ENCODE data around the gene INPP5D. TPM values are rescaled to one million over a fixed set of nuclear protein-coding genes. Genes with fewer than 3 reads are reported as not detected.

INPP5D gene
- total RNA-seq, 1 donor from 2014 or later = 14.7 TPM

GRCh38 chr2:233252227-233252626 lies 192.1 kb downstream of the INPP5D start:
- Histone ChIP-seq H3K79me2 (ENCODE audit: insufficient read depth, low read length) (peaks cover 51% of the 10 kb centered on the region), H3K27me3 (ENCODE audit: insufficient read depth, low read length) (no peaks in the 10 kb centered on the region), H3K27ac (ENCODE audit: low read depth, low read length) (peak overlapping the region; percentile 69), H4K20me1 (ENCODE audit: insufficient read depth, low read length) (peaks cover 41% of the 10 kb centered on the region), H3K4me2 (ENCODE audit: low read length) (peak overlapping the region; percentile 89), H3K9me3 (ENCODE audit: insufficient read depth, low read depth, low read length) (no peaks in the 10 kb centered on the region), H3K9ac (ENCODE audit: low read length) (peak overlapping the region; percentile 84), H3K36me3 (ENCODE audit: insufficient read depth, low read length) (peaks cover 11% of the 10 kb centered on the region), H3K4me3 (ENCODE audit: insufficient read depth, low read depth, low read length) (peak overlapping the region; percentile 86), H3K4me1 (ENCODE audit: insufficient read depth, low read length) (peaks cover 11% of the 10 kb centered on the region), H2AFZ (ENCODE audit: low read depth, low read length) (peak overlapping the region; percentile 96)
- TF ChIP-seq, protein P1, sequence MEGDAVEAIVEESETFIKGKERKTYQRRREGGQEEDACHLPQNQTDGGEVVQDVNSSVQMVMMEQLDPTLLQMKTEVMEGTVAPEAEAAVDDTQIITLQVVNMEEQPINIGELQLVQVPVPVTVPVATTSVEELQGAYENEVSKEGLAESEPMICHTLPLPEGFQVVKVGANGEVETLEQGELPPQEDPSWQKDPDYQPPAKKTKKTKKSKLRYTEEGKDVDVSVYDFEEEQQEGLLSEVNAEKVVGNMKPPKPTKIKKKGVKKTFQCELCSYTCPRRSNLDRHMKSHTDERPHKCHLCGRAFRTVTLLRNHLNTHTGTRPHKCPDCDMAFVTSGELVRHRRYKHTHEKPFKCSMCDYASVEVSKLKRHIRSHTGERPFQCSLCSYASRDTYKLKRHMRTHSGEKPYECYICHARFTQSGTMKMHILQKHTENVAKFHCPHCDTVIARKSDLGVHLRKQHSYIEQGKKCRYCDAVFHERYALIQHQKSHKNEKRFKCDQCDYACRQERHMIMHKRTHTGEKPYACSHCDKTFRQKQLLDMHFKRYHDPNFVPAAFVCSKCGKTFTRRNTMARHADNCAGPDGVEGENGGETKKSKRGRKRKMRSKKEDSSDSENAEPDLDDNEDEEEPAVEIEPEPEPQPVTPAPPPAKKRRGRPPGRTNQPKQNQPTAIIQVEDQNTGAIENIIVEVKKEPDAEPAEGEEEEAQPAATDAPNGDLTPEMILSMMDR (IDR thresholded peaks at IDR 0.05; ENCODE audit: insufficient read depth, low read depth, low read length) = no peak
- TF ChIP-seq EZH2 (IDR thresholded peaks at IDR 0.05; ENCODE audit: insufficient read depth, low read length) = no peak
- FAIRE-seq = no peak
- peak overlapping the region; percentile 54 for H3K27ac Mint-ChIP-seq (ENCODE audit: unreplicated experiment)
- DNase-seq (ENCODE audit: low read depth) = no peak
- no peaks in the 10 kb centered on the region for H3K9me3 Mint-ChIP-seq (ENCODE audit: unreplicated experiment)
- H3K4me1 Mint-ChIP-seq (ENCODE audit: low read depth, unreplicated experiment) = peaks cover 24% of the 10 kb centered on the region
- peak overlapping the region; percentile 97 for H3K4me3 Mint-ChIP-seq (ENCODE audit: unreplicated experiment)
- H3K36me3 Mint-ChIP-seq (ENCODE audit: low read depth, unreplicated experiment) = no peaks in the 10 kb centered on the region
- H3K27me3 Mint-ChIP-seq (ENCODE audit: low read depth, unreplicated experiment) = no peaks in the 10 kb centered on the region

- Histone ChIP-seq H3K9me3 (ENCODE audit: insufficient read depth, low read depth, low read length) (no peaks in the 10 kb centered on the region), H3K27ac (ENCODE audit: low read depth, low read length) (no peak overlapping the region), H4K20me1 (ENCODE audit: insufficient read depth, low read length) (peaks cover 61% of the 10 kb centered on the region), H3K27me3 (ENCODE audit: insufficient read depth, low read length) (no peaks in the 10 kb centered on the region), H3K9ac (ENCODE audit: low read length) (no peak overlapping the region), H3K79me2 (ENCODE audit: insufficient read depth, low read length) (peaks cover 70% of the 10 kb centered on the region), H3K4me3 (ENCODE audit: insufficient read depth, low read depth, low read length) (no peak overlapping the region), H2AFZ (ENCODE audit: low read depth, low read length) (no peak overlapping the region), H3K4me1 (ENCODE audit: insufficient read depth, low read length) (peaks cover 11% of the 10 kb centered on the region), H3K36me3 (ENCODE audit: insufficient read depth, low read length) (peaks cover 24% of the 10 kb centered on the region), H3K4me2 (ENCODE audit: low read length) (no peak overlapping the region)
- Mint-ChIP-seq H3K27ac (ENCODE audit: unreplicated experiment) (peak overlapping the region; percentile 20), H3K36me3 (ENCODE audit: low read depth, unreplicated experiment) (peaks cover 2% of the 10 kb centered on the region), H3K4me3 (ENCODE audit: unreplicated experiment) (peak overlapping the region; percentile 9), H3K9me3 (ENCODE audit: unreplicated experiment) (no peaks in the 10 kb centered on the region), H3K4me1 (ENCODE audit: low read depth, unreplicated experiment) (peaks cover 29% of the 10 kb centered on the region), H3K27me3 (ENCODE audit: low read depth, unreplicated experiment) (no peaks in the 10 kb centered on the region)
- FAIRE-seq = no peak
- no peak for DNase-seq (ENCODE audit: low read depth)
- TF ChIP-seq, protein P1 (IDR thresholded peaks at IDR 0.05; ENCODE audit: insufficient read depth, low read depth, low read length) = no peak
- TF ChIP-seq EZH2 (IDR thresholded peaks at IDR 0.05; ENCODE audit: insufficient read depth, low read length) = no peak
Measured at GRCh38 chr2:233255151-233255550, 195.0 kb downstream of the INPP5D start.

DNA sequence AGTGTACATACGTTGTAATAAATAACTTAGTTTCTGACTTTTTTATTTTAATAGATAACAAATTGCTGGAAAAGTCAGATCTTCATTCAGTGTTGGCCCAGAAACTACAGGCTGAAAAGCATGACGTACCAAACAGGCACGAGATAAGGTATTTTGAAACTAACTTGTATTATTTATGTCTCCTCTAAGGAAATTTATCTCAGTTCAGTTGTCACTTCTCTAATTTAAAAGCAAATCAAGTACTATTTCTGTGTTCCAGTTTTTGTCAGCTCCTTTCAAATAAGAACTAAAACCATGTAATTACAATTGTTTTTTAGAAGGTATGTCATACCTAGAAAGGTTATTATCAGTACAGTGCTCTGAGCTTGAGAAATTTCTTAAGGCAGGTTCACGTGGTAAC lies 195.9 kb downstream of the INPP5D start:
- Histone ChIP-seq H3K36me3 (ENCODE audit: insufficient read depth, low read length) (peaks cover 30% of the 10 kb centered on the region), H3K27me3 (ENCODE audit: insufficient read depth, low read length) (no peaks in the 10 kb centered on the region), H4K20me1 (ENCODE audit: insufficient read depth, low read length) (peaks cover 68% of the 10 kb centered on the region), H3K4me1 (ENCODE audit: insufficient read depth, low read length) (peaks cover 11% of the 10 kb centered on the region), H3K9ac (ENCODE audit: low read length) (no peak overlapping the region), H3K4me3 (ENCODE audit: insufficient read depth, low read depth, low read length) (no peak overlapping the region), H2AFZ (ENCODE audit: low read depth, low read length) (no peak overlapping the region), H3K27ac (ENCODE audit: low read depth, low read length) (no peak overlapping the region), H3K79me2 (ENCODE audit: insufficient read depth, low read length) (peaks cover 76% of the 10 kb centered on the region), H3K4me2 (ENCODE audit: low read length) (no peak overlapping the region), H3K9me3 (ENCODE audit: insufficient read depth, low read depth, low read length) (no peaks in the 10 kb centered on the region)
- no peak overlapping the region for H3K4me3 Mint-ChIP-seq (ENCODE audit: unreplicated experiment)
- DNase-seq (ENCODE audit: low read depth) (no peak), FAIRE-seq (no peak)
- H3K9me3 Mint-ChIP-seq (ENCODE audit: unreplicated experiment) = no peaks in the 10 kb centered on the region
- H3K27me3 Mint-ChIP-seq (ENCODE audit: low read depth, unreplicated experiment) = no peaks in the 10 kb centered on the region
- peaks cover 2% of the 10 kb centered on the region for H3K36me3 Mint-ChIP-seq (ENCODE audit: low read depth, unreplicated experiment)
- no peak overlapping the region for H3K27ac Mint-ChIP-seq (ENCODE audit: unreplicated experiment)
- peaks cover 31% of the 10 kb centered on the region for H3K4me1 Mint-ChIP-seq (ENCODE audit: low read depth, unreplicated experiment)
- no peak for TF ChIP-seq EZH2 (IDR thresholded peaks at IDR 0.05; ENCODE audit: insufficient read depth, low read length)
- TF ChIP-seq, protein P1 (IDR thresholded peaks at IDR 0.05; ENCODE audit: insufficient read depth, low read depth, low read length) = no peak
